LNCaP clone FGC (cell line): ENCODE results near the gene CFAP65.

Experiments used
- DNase-seq: peaks from one replicate; pipeline ENCODE4 v3.0.0-alpha.2; 2011; ENCODE audit warnings: low read depth
- H3K4me3 ChIP-seq: 2 replicates; pipeline ENCODE4 v1.5.1; 2011; ENCODE audit warnings: mild to moderate bottlenecking, low read depth, low read length, control low read depth
- CTCF ChIP-seq: IDR thresholded peaks from 2 replicates; pipeline ENCODE4 v1.5.1; 2012; ENCODE audit warnings: mild to moderate bottlenecking; ENCODE audit not compliant: control insufficient read depth, insufficient read depth; ENCODE audit errors: extremely low read depth

Gene CFAP65

GRCh38 chr2:218954541-218955300 lies 86.6 kb downstream of the CFAP65 start:
- no peak for TF ChIP-seq CTCF
- no peak for DNase-seq
- H3K4me3 ChIP-seq = no peak overlapping the region

- H3K4me3 ChIP-seq = no peak overlapping the region
- no peak for DNase-seq
- TF ChIP-seq CTCF = 0 out of 2 replicates have a peak, but pooled peaks have one; percentile 9
Measured at GRCh38 chr2:218953366-218953954, 87.9 kb downstream of the CFAP65 start.
